Suprapubic skin (tissue), 4 donors: ENCODE results near the gene MICAL2.

ENCODE experiments used
- CTCF ChIP-seq, 2 donors: fragments of 200-600 bp in 1 of 2; fragments of 450-650 bp in 1 of 2; sonication (generic) in 1 of 2; IDR thresholded peaks; one replicate each; pipeline ENCODE4 v1.5.1; 2016 to 2019; ENCODE audit warnings: antibody characterized with exemption in 2 of 2, mild to moderate bottlenecking in 1 of 2, moderate library complexity in 1 of 2
- EP300 ChIP-seq: sonication (generic); formaldehyde crosslinking; IDR thresholded peaks from one replicate; pipeline ENCODE4 v1.6.1; 2017; ENCODE audit warnings: antibody characterized with exemption
- POLR2A ChIP-seq, 2 donors: fragments of 450-650 bp; IDR thresholded peaks; one replicate each; pipeline ENCODE4 v1.6.1; 2017; ENCODE audit warnings: antibody characterized with exemption in 2 of 2, mild to moderate bottlenecking in 2 of 2, moderate library complexity in 2 of 2
- POLR2AphosphoS5 ChIP-seq, 3 donors: sonication (generic); formaldehyde crosslinking; IDR thresholded peaks; one replicate each; pipeline ENCODE4 v1.6.1; 2017; ENCODE audit warnings: antibody characterized with exemption in 3 of 3

DNA sequence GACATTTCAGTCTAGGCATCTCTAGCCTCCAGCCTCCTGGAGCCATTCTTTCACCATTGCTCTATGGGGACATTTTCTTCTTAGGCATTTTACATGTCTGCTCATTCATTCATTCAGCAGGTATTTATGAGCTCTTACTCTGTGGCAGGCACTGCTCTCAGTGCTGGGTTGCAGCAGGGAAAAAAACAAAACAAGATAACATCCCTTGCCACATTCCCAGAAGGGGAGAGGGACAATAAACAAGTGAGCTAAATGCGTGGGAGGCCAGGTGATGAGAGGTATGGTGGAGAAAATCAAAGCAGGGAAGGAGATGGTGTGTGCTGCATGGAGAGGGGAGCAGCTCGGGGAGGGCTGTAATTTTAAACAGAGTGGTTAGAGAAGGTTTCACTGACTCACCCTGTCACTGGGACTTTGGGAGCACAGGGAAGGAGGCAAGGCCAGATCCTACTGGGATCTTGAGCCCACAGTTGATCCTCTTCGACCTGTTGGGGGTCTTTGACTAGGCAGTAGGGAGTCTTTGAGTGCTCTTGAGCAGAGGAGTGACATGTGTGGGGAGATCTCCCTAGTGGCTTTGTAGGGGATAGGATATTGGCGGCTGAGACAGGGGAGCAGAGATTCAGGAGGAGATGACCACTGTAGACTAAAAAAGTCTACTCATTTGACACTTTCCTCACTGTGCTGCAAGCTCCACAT lies 17.0 kb downstream of the MICAL2 start:
- TF ChIP-seq CTCF (IDR thresholded peaks at IDR 0.05) = no peak
- no peak for TF ChIP-seq POLR2AphosphoS5 (IDR thresholded peaks at IDR 0.05)
- no peak for TF ChIP-seq POLR2A (IDR thresholded peaks at IDR 0.05)
- no peak for TF ChIP-seq EP300
